AG10803 (cell line): ENCODE data around the gene CYSLTR1.
"Not testable (repeated sequence)": the region's sequence is repeated elsewhere in the genome, so short reads cannot be mapped to it uniquely, and the experiment has no call there.

Experiments used
- DNase-seq: peaks from one replicate; pipeline ENCODE4 v3.0.0; 2010; ENCODE audit warnings: low read depth
- H3K4me3 ChIP-seq: 2 replicates; pipeline ENCODE4 v1.5.1; 2011; ENCODE audit warnings: mild to moderate bottlenecking, low read length, control low read depth
- TF ChIP-seq, protein P1 (sequence below): conservative IDR thresholded peaks from 2 replicates; pipeline ENCODE4 v1.5.1; 2011; ENCODE audit warnings: mild to moderate bottlenecking, low read length, control low read depth, inconsistent platforms

Gene CYSLTR1

DNA sequence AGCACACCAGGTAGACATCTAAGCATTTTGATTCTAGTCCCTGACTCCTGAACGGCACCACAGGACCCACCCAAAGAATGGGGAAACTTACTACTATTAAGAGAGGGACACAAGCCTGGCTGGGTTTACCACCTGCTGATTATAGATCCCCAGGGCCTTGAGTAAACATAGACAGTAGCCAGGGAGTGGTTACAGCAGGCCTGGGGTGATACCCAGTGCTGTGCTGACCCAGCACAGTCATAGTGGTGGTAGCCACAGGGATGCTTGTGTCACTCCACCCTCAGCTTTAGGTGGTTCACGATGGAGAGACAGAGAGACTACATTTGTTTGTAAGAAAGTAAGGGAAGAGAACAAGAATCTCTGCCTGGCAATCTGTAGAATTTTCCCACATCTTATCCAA is 11.7 kb downstream of the CYSLTR1 start:
- no peak overlapping the region for H3K4me3 ChIP-seq
- no peak for DNase-seq
- TF ChIP-seq, protein P1, sequence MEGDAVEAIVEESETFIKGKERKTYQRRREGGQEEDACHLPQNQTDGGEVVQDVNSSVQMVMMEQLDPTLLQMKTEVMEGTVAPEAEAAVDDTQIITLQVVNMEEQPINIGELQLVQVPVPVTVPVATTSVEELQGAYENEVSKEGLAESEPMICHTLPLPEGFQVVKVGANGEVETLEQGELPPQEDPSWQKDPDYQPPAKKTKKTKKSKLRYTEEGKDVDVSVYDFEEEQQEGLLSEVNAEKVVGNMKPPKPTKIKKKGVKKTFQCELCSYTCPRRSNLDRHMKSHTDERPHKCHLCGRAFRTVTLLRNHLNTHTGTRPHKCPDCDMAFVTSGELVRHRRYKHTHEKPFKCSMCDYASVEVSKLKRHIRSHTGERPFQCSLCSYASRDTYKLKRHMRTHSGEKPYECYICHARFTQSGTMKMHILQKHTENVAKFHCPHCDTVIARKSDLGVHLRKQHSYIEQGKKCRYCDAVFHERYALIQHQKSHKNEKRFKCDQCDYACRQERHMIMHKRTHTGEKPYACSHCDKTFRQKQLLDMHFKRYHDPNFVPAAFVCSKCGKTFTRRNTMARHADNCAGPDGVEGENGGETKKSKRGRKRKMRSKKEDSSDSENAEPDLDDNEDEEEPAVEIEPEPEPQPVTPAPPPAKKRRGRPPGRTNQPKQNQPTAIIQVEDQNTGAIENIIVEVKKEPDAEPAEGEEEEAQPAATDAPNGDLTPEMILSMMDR: no peak

DNA sequence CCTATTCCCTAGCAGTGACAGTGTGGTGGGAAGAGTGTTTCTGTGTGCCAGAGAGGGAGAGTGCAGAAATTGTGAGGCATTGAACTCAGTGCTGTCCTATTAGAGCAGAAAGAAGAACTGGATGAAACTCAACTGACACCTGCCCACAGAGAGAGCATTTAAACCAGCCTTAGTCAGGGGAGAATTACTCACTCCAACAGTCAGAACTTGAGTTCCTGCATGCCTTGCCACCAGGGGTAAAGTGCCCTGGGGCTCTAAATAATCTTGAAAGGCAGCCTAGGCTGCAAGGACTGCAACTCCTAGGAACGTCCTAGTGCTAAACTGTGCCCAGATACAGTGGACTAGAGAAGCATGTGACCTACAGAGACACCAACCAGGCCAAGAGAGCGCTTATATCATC is 12.8 kb downstream of the CYSLTR1 start:
- no peak for DNase-seq
- TF ChIP-seq, protein P1: no peak

DNA sequence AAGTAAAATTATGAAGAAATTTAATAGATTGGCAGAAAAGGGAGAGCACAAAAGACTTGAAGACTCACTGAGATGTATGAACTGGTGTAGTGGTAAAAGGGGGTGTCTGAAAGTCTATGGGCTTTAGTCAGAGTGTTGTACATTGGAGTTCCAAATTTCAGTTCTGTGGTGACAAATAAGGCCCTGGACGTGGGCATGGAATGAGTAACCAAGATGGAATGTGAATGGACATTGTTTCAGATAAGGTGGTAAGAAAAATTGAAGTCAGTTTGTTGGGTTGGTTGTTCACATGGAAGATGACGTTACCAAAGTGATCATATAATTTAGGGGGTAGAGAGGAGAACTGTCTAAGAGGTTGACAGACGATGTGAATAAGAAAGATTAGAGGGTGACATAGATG is 13.9 kb downstream of the CYSLTR1 start:
- TF ChIP-seq, protein P1: no peak
- H3K4me3 ChIP-seq: no peak overlapping the region
- no peak for DNase-seq

More for the DNA sequence above, 12.8 kb downstream of the CYSLTR1 start:
- H3K4me3 ChIP-seq: no peak overlapping the region

DNA sequence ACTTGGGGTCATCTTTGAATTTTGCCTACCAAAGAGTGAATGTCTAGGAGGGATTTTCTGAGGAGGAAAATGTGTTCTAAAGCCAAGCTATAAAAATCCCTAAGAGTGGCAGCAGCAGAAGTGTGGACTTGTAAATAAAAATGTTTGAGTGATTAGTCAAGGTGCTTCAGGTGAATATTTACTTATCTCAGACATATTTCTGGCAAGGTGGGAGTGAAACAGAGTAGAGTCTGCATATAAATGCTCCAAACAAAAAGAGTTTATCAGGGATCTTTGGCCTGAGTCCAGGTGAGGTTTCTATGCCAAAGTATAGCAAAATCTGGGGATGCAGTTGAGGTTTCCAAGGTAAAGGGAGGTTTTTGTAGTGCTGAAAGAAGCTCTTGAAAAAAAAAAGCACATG is 19.7 kb downstream of the CYSLTR1 start:
- TF ChIP-seq, protein P1: no peak
- DNase-seq: no peak
- no peak overlapping the region for H3K4me3 ChIP-seq

DNA sequence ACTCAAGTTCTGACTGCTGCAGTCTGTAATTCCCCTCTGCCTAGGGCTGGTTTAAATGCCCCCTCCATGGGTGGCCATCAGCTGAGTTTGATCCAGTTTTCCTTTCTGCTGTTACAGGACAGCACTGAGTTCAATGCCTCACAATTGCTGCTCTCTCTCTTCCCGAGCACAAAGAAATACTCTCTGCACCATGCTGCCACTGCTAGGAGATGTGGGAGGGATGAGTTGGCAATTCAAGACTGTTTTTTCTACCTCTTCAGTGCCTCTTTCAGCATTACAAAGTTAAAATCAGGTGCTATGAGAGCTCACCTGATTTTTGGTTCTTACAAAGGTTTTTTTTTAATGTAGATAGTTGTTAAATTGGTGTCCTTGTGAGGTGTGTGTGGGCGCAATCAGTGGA is 24.3 kb downstream of the CYSLTR1 start:
- no peak for DNase-seq
- TF ChIP-seq, protein P1: no peak
- no peak overlapping the region for H3K4me3 ChIP-seq

DNA sequence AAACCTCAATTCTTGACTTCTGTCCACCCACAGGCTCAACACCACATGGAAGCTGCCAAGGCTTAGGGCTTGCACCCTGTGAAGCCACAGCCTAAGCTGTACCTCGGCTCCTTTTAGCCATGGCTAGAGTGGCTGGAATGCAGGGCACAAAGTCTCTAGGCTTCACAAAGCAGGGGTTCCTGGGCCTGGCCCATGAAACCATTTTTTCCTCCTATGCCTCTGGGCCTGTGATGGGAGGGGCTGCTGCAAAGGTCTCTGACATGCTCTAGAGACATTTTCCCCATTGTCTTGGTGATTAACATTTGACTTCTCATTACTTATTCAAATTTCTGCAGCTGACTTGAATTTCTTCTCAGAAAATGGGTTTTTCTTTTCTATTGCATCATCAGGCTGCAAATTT is 26.5 kb downstream of the CYSLTR1 start:
- H3K4me3 ChIP-seq, DNase-seq: not testable (repeated sequence)

DNA sequence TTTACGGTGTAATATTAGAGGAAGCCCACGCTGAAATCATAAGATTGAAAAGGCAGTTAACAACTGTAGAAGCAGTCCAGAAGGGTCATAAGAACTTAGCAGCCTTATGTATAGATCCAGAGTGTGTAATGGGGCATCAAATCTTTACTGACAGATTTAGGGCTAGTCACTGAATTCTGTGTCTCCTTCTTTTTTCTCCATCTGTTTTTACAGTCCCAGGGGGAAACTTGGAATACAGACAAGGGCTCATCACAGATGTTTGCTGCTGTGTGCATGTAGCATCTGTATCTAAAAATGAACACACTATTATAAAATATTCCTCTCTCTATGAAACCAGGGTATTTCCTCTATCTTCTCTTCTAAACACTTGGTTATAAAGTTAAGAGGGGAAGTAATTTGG is 43.9 kb downstream of the CYSLTR1 start:
- TF ChIP-seq, protein P1: no peak
- no peak for DNase-seq
- H3K4me3 ChIP-seq: no peak overlapping the region

DNA sequence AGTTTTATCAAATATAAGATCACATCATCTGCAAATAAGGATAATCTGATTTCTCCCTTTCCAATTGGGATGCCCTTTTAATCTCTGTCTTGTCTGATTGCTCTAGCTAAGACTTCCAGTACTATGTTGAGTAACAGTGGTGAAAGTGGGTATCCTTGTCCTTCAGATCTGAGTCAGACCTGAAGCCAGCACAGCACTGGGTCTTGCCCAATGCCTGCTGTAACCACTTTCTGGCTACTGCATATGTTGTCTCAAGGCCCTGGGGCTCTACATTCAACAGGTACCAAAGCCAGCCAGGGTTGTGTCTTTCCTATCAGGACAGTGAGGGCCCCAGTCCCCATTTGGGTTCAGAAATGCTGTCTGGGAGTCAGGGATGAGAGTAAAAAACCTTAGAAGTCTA is 90.3 kb downstream of the CYSLTR1 start:
- no peak for DNase-seq
- TF ChIP-seq, protein P1: no peak
- H3K4me3 ChIP-seq: no peak overlapping the region

DNA sequence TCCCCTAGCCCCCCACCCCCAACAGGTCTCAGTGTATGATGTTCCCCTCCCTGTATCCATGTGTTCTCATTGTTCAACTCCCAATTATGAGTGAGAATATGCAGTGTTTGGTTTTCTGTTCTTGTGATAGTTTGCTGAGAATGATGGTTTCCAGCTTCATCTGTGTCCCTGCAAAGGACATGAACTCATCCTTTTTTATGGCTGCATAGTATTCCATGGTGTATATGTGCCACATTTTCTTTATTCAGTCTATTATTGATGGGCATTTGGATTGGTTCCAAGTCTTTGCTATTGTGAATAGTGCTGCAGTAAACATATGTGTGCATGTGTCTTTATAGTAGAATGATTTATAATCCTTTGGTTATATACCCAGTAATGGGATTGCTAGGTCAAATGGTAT is 101.4 kb downstream of the CYSLTR1 start:
- H3K4me3 ChIP-seq, DNase-seq: not testable (repeated sequence)
